ENCODE results near the gene SDK2.

SDK2 gene

GRCh38 chr17:73589363-73589980, 54.8 kb downstream of the SDK2 start:
- in situ Hi-C loops (cut with HindIII; ENCODE audit: low sequenced_read_pairs): no loop called here
- no peak for DNase-seq (ENCODE audit: low read depth, low spot score)
- no peak overlapping the region for H3K4me3 ChIP-seq (ENCODE audit: low read depth, low read length)
- TF ChIP-seq CTCF (IDR thresholded peaks at IDR 0.05; ENCODE audit: low read depth, low read length): no peak

GRCh38 chr17:73588891-73589290, 55.4 kb downstream of the SDK2 start:
- H3K4me3 ChIP-seq (ENCODE audit: low read depth, low read length): no peak overlapping the region
- no peak for TF ChIP-seq CTCF (IDR thresholded peaks at IDR 0.05; ENCODE audit: low read depth, low read length)
- no peak for DNase-seq (ENCODE audit: low read depth, low spot score)
- in situ Hi-C loops (cut with HindIII; ENCODE audit: low sequenced_read_pairs): no loop called here

- TF ChIP-seq CTCF (IDR thresholded peaks at IDR 0.05; ENCODE audit: low read depth, low read length): no peak
- in situ Hi-C loops (cut with HindIII; ENCODE audit: low sequenced_read_pairs): no loop called here
- no peak for DNase-seq (ENCODE audit: low read depth, low spot score)
- no peak overlapping the region for H3K4me3 ChIP-seq (ENCODE audit: low read depth, low read length)
These were observed 55.9 kb downstream of the SDK2 start for GRCh38 chr17:73588301-73588846.

- H3K4me3 ChIP-seq (ENCODE audit: low read depth, low read length): no peak overlapping the region
- TF ChIP-seq CTCF (IDR thresholded peaks at IDR 0.05; ENCODE audit: low read depth, low read length): no peak
- in situ Hi-C loops (cut with HindIII; ENCODE audit: low sequenced_read_pairs): no loop called here
- no peak for DNase-seq (ENCODE audit: low read depth, low spot score)
These were observed 57.2 kb downstream of the SDK2 start for GRCh38 chr17:73586921-73587602.

GRCh38 chr17:73586275-73586832, 57.9 kb downstream of the SDK2 start:
- in situ Hi-C loops (cut with HindIII; ENCODE audit: low sequenced_read_pairs): no loop called here
- no peak overlapping the region for H3K4me3 ChIP-seq (ENCODE audit: low read depth, low read length)

GRCh38 chr17:73585583-73585982, 58.7 kb downstream of the SDK2 start:
- no peak for TF ChIP-seq CTCF (IDR thresholded peaks at IDR 0.05; ENCODE audit: low read depth, low read length)
- in situ Hi-C loops (cut with HindIII; ENCODE audit: low sequenced_read_pairs): no loop called here
- no peak for DNase-seq (ENCODE audit: low read depth, low spot score)
- no peak overlapping the region for H3K4me3 ChIP-seq (ENCODE audit: low read depth, low read length)

More at GRCh38 chr17:73586275-73586832, 57.9 kb downstream of the SDK2 start:
- DNase-seq (ENCODE audit: low read depth, low spot score): no peak
- TF ChIP-seq CTCF (IDR thresholded peaks at IDR 0.05; ENCODE audit: low read depth, low read length): no peak

Measured in astrocyte of the spinal cord (primary cell).